NCI-H1930 (cell line): ENCODE results near the gene KRT17.
"Not testable (repeated sequence)": the region's sequence is repeated elsewhere in the genome, so short reads cannot be mapped to it uniquely, and the experiment has no call there.

Experiments
- DNase-seq, 2 experiments: peaks; one replicate each; lab custom pipeline; 2025; lab: John Stamatoyannopoulos, UW

Gene KRT17

GRCh38 chr17:41619927-41620582, 4.3 kb downstream of the KRT17 start:
- not testable (repeated sequence) for DNase-seq

GRCh38 chr17:41619036-41619926, 5.1 kb downstream of the KRT17 start:
- no peak for DNase-seq

- no peak for DNase-seq
Observed at GRCh38 chr17:41618341-41619035, 5.9 kb downstream of the KRT17 start.

GRCh38 chr17:41617698-41618097, 6.7 kb downstream of the KRT17 start:
- DNase-seq, result no peak

GRCh38 chr17:41617136-41617535, 7.2 kb downstream of the KRT17 start:
- DNase-seq, result no peak

GRCh38 chr17:41616486-41616885, 7.9 kb downstream of the KRT17 start:
- not testable (repeated sequence) for DNase-seq

- no peak for DNase-seq
Observed at GRCh38 chr17:41615454-41615853, 8.9 kb downstream of the KRT17 start.

- DNase-seq, result not testable (repeated sequence)
Observed at GRCh38 chr17:41614767-41615166, 9.6 kb downstream of the KRT17 start.

- DNase-seq, result no peak
Observed at GRCh38 chr17:41614098-41614497, 10.3 kb downstream of the KRT17 start.

- DNase-seq, result no peak
Observed at GRCh38 chr17:41613277-41614082, 10.9 kb downstream of the KRT17 start.

GRCh38 chr17:41612376-41613160, 11.8 kb downstream of the KRT17 start, which contains the start of gene KRT16:
Gene KRT16, minus strand, starts transcription at chr17:41612767. Its CDS starts 79 bp downstream, at chr17:41612688.
- not testable (repeated sequence) for DNase-seq

- DNase-seq, result no peak
Observed at GRCh38 chr17:41610965-41611640, 13.3 kb downstream of the KRT17 start.

- DNase-seq, result not testable (repeated sequence)
Observed at GRCh38 chr17:41610061-41610517, 14.3 kb downstream of the KRT17 start.

GRCh38 chr17:41606930-41607329, 17.4 kb downstream of the KRT17 start:
- not testable (repeated sequence) for DNase-seq

- no peak for DNase-seq
Observed at GRCh38 chr17:41602524-41602923, 21.9 kb downstream of the KRT17 start.

GRCh38 chr17:41600318-41600717, 24.1 kb downstream of the KRT17 start:
- no peak for DNase-seq

- DNase-seq, result no peak
Observed at GRCh38 chr17:41599680-41600079, 24.7 kb downstream of the KRT17 start.

GRCh38 chr17:41595585-41595984, 28.8 kb downstream of the KRT17 start:
- DNase-seq, result no peak

GRCh38 chr17:41594363-41594915, 29.9 kb downstream of the KRT17 start:
- DNase-seq, result no peak
